ENCODE data around the gene HS3ST3B1.

Gene HS3ST3B1

DNA sequence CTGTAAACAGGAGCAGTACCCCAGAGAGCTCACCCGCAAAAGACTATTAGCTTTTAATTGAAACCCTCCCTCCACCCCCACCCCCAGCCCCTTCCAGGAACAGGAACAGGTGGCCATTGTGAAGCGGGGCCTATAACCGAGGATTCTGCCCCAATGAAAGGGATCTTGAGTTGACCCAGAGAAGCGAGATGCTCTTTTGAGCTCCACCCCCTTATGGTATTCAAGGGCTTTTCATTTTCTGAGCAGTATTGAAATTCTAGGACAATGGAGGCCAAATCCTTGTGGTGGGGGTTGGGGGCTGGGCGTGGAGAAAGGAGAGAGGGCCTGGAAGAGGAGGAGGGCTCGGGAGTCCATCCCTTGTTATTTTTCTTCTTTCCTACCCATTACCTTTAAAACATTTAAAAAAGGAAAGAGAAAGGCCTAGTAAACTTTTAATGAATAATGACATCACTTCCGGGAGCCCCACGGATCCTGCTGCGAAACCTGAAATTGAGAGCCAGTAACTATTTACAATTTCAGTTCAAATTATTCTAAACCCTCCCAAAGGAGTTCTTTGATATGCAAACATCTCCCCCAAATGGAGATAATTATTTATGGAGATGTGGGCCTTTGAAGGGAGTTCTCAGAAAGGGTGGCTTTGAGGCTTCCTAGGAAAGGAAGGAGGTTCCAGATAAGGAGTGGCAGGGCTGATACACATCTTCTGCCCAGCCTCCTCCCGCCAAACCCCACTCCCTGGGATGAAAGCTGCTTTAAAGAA, 30.5 kb downstream of the HS3ST3B1 start:
- no peak for DNase-seq
- Histone ChIP-seq H4K12ac (ENCODE audit: low read depth, low read length) (no peak overlapping the region), H3K27me3 (ENCODE audit: insufficient read depth, low read length) (no peaks in the 10 kb centered on the region), H3K18ac (ENCODE audit: low read length) (no peak overlapping the region), H3K23ac (ENCODE audit: low read length) (no peak overlapping the region), H4K8ac (ENCODE audit: low read depth, low read length) (no peak overlapping the region), H4K91ac (ENCODE audit: low read depth, low read length) (no peak overlapping the region), H3K36me3 (ENCODE audit: control insufficient read depth in 1 of 2, insufficient read depth in 2 of 2, low read length in 2 of 2) (no peaks in the 10 kb centered on the region), H2AFZ (ENCODE audit: insufficient read depth, low read length, poor library complexity) (no peak overlapping the region), H3K27ac (ENCODE audit: low read depth, low read length) (peak overlapping the region; percentile 58), H3K4ac (ENCODE audit: low read depth, low read length) (no peak overlapping the region), H2BK120ac (ENCODE audit: insufficient read depth, low read length, poor library complexity) (no peak overlapping the region), H3K9me3 (ENCODE audit: insufficient read depth, low read depth, low read length) (no peaks in the 10 kb centered on the region), H3K4me3 (ENCODE audit: low read depth, low read length) (no peak overlapping the region), H2AK5ac (ENCODE audit: low read length) (no peak overlapping the region), H3K9ac (ENCODE audit: low read length) (no peak overlapping the region), H3K79me2 (ENCODE audit: control insufficient read depth, insufficient read depth, low read length, poor library complexity) (no peaks in the 10 kb centered on the region), H2BK12ac (ENCODE audit: low read length) (no peak overlapping the region), H3K4me2 (ENCODE audit: low read length) (no peak overlapping the region), H3K79me1 (ENCODE audit: low read length) (peaks cover 2% of the 10 kb centered on the region), H2BK5ac (ENCODE audit: low read depth, low read length, poor library complexity) (no peak overlapping the region), H3K14ac (ENCODE audit: low read length) (no peak overlapping the region), H3K4me1 (ENCODE audit: control insufficient read depth in 1 of 2, insufficient read depth in 2 of 2, low read length in 2 of 2) (peaks cover 0 to 3% of the 10 kb centered on the region in 2 experiments)
- no CpG with 5 or more reads among the region's 10 CpGs for WGBS (ENCODE audit: extremely low coverage, insufficient coverage, insufficient read length)

- H2BK120ac ChIP-seq (ENCODE audit: insufficient read depth, low read length, poor library complexity) = peak overlapping the region; percentile 53
- H3K27me3 ChIP-seq (ENCODE audit: insufficient read depth, low read length) = no peaks in the 10 kb centered on the region
- H3K27ac ChIP-seq (ENCODE audit: low read depth, low read length) = peak overlapping the region; percentile 58
- H3K36me3 ChIP-seq (ENCODE audit: control insufficient read depth in 1 of 2, insufficient read depth in 2 of 2, low read length in 2 of 2) = no peaks in the 10 kb centered on the region
- H4K12ac ChIP-seq (ENCODE audit: low read depth, low read length) = no peak overlapping the region
- no peak overlapping the region for H3K18ac ChIP-seq (ENCODE audit: low read length)
- no peak overlapping the region for H4K91ac ChIP-seq (ENCODE audit: low read depth, low read length)
- DNase-seq = no peak
- no peak overlapping the region for H2BK12ac ChIP-seq (ENCODE audit: low read length)
- H3K14ac ChIP-seq (ENCODE audit: low read length) = no peak overlapping the region
- H2BK5ac ChIP-seq (ENCODE audit: low read depth, low read length, poor library complexity) = no peak overlapping the region
- H3K79me1 ChIP-seq (ENCODE audit: low read length) = peaks cover 2% of the 10 kb centered on the region
- peaks cover 0 to 3% of the 10 kb centered on the region in 2 experiments for H3K4me1 ChIP-seq (ENCODE audit: control insufficient read depth in 1 of 2, insufficient read depth in 2 of 2, low read length in 2 of 2)
- no peaks in the 10 kb centered on the region for H3K9me3 ChIP-seq (ENCODE audit: insufficient read depth, low read depth, low read length)
- WGBS (ENCODE audit: extremely low coverage, insufficient coverage, insufficient read length) = no CpG with 5 or more reads among the region's 3 CpGs
- H4K8ac ChIP-seq (ENCODE audit: low read depth, low read length) = no peak overlapping the region
- no peak overlapping the region for H3K4me2 ChIP-seq (ENCODE audit: low read length)
- H2AFZ ChIP-seq (ENCODE audit: insufficient read depth, low read length, poor library complexity) = no peak overlapping the region
- H3K9ac ChIP-seq (ENCODE audit: low read length) = no peak overlapping the region
- H3K4ac ChIP-seq (ENCODE audit: low read depth, low read length) = no peak overlapping the region
- H3K4me3 ChIP-seq (ENCODE audit: low read depth, low read length) = no peak overlapping the region
- no peak overlapping the region for H3K23ac ChIP-seq (ENCODE audit: low read length)
- no peak overlapping the region for H2AK5ac ChIP-seq (ENCODE audit: low read length)
- no peaks in the 10 kb centered on the region for H3K79me2 ChIP-seq (ENCODE audit: control insufficient read depth, insufficient read depth, low read length, poor library complexity)
These were observed 31.1 kb downstream of the HS3ST3B1 start for GRCh38 chr17:14331982-14332298.

DNA sequence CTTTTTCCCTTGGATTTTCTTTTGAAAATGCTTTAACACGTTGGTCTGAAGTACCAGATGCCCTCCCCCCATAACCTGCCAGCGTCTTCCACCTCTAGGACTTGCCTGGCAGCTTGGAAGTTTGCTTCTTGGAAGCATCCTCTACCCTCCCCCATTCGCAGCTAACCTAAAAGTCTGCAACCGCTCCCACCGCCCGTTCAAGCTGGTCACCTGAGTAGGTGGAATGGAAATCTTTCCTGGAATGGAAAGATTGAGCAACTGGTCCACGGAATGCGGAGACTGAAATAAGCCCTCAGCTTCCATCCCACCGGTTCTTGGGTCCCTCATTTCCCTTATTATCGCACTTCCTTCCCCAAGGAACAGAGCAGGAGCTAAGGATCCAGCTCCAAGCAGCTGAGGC, 31.4 kb downstream of the HS3ST3B1 start:
- Histone ChIP-seq H3K18ac (ENCODE audit: low read length) (no peak overlapping the region), H3K36me3 (ENCODE audit: control insufficient read depth in 1 of 2, insufficient read depth in 2 of 2, low read length in 2 of 2) (no peaks in the 10 kb centered on the region), H4K91ac (ENCODE audit: low read depth, low read length) (no peak overlapping the region), H4K12ac (ENCODE audit: low read depth, low read length) (no peak overlapping the region), H2AK5ac (ENCODE audit: low read length) (no peak overlapping the region), H3K79me2 (ENCODE audit: control insufficient read depth, insufficient read depth, low read length, poor library complexity) (no peaks in the 10 kb centered on the region), H2BK5ac (ENCODE audit: low read depth, low read length, poor library complexity) (no peak overlapping the region), H3K4me1 (ENCODE audit: control insufficient read depth in 1 of 2, insufficient read depth in 2 of 2, low read length in 2 of 2) (peaks cover 0 to 3% of the 10 kb centered on the region in 2 experiments), H3K23ac (ENCODE audit: low read length) (no peak overlapping the region), H2BK12ac (ENCODE audit: low read length) (no peak overlapping the region), H3K27ac (ENCODE audit: low read depth, low read length) (peak overlapping the region; percentile 58), H3K79me1 (ENCODE audit: low read length) (peaks cover 2% of the 10 kb centered on the region), H3K27me3 (ENCODE audit: insufficient read depth, low read length) (no peaks in the 10 kb centered on the region), H3K4ac (ENCODE audit: low read depth, low read length) (no peak overlapping the region), H3K14ac (ENCODE audit: low read length) (no peak overlapping the region), H3K4me3 (ENCODE audit: low read depth, low read length) (no peak overlapping the region), H3K4me2 (ENCODE audit: low read length) (no peak overlapping the region), H2BK120ac (ENCODE audit: insufficient read depth, low read length, poor library complexity) (peak overlapping the region; percentile 53), H4K8ac (ENCODE audit: low read depth, low read length) (peak overlapping the region; percentile 16), H2AFZ (ENCODE audit: insufficient read depth, low read length, poor library complexity) (no peak overlapping the region), H3K9ac (ENCODE audit: low read length) (no peak overlapping the region), H3K9me3 (ENCODE audit: insufficient read depth, low read depth, low read length) (no peaks in the 10 kb centered on the region)
- WGBS (ENCODE audit: extremely low coverage, insufficient coverage, insufficient read length) = no CpG with 5 or more reads among the region's 10 CpGs
- peak; percentile 87 to 95 for DNase-seq

DNA sequence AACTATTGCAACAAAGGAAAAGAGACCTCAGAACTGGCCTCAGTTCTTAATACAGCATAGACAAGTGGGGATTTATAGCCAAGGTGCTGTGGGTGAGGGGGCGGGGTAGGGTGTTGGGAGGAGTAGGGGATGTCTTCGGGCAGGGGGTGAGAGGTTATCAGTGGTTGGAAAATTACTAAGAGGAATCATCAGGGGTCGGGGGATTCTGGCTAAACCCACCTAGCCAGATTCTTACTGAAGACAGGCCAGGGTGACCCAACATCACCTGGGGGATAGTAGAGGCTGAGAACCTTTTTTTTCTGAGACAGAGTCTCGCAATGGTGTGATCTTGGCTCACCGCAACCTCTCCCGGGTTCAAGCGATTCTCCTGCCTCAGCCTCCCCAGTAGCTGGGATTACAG, 32.6 kb downstream of the HS3ST3B1 start:
- Histone ChIP-seq H2AK5ac (ENCODE audit: low read length) (no peak overlapping the region), H3K14ac (ENCODE audit: low read length) (no peak overlapping the region), H3K4ac (ENCODE audit: low read depth, low read length) (no peak overlapping the region), H3K79me1 (ENCODE audit: low read length) (peaks cover 2% of the 10 kb centered on the region), H4K91ac (ENCODE audit: low read depth, low read length) (no peak overlapping the region), H3K9ac (ENCODE audit: low read length) (no peak overlapping the region), H4K12ac (ENCODE audit: low read depth, low read length) (no peak overlapping the region), H2AFZ (ENCODE audit: insufficient read depth, low read length, poor library complexity) (no peak overlapping the region), H3K23ac (ENCODE audit: low read length) (no peak overlapping the region), H2BK5ac (ENCODE audit: low read depth, low read length, poor library complexity) (peak overlapping the region; percentile 58), H3K27ac (ENCODE audit: low read depth, low read length) (peak overlapping the region; percentile 52), H2BK12ac (ENCODE audit: low read length) (no peak overlapping the region), H3K36me3 (ENCODE audit: control insufficient read depth in 1 of 2, insufficient read depth in 2 of 2, low read length in 2 of 2) (no peaks in the 10 kb centered on the region), H4K8ac (ENCODE audit: low read depth, low read length) (no peak overlapping the region), H3K4me1 (ENCODE audit: control insufficient read depth in 1 of 2, insufficient read depth in 2 of 2, low read length in 2 of 2) (peaks cover 0 to 3% of the 10 kb centered on the region in 2 experiments), H3K79me2 (ENCODE audit: control insufficient read depth, insufficient read depth, low read length, poor library complexity) (no peaks in the 10 kb centered on the region), H3K4me2 (ENCODE audit: low read length) (no peak overlapping the region), H3K4me3 (ENCODE audit: low read depth, low read length) (no peak overlapping the region), H3K9me3 (ENCODE audit: insufficient read depth, low read depth, low read length) (no peaks in the 10 kb centered on the region), H3K18ac (ENCODE audit: low read length) (no peak overlapping the region), H3K27me3 (ENCODE audit: insufficient read depth, low read length) (no peaks in the 10 kb centered on the region), H2BK120ac (ENCODE audit: insufficient read depth, low read length, poor library complexity) (no peak overlapping the region)
- WGBS (ENCODE audit: extremely low coverage, insufficient coverage, insufficient read length) = no CpG with 5 or more reads among the region's 7 CpGs
- DNase-seq = peak; percentile 66 to 68
